ENCODE measurements around the gene DNAJC5. TPM values are rescaled to one million over a fixed set of nuclear protein-coding genes. Genes with fewer than 3 reads are reported as not detected.

DNAJC5 gene
- total and polyA plus RNA-seq, 2 experiments from 2014 or later, result 7.1 to 33.5 TPM

GRCh38 chr20:63924241-63924640, 29.3 kb downstream of the DNAJC5 start:
- H3K27me3 ChIP-seq (ENCODE audit: insufficient read depth), result no peaks in the 10 kb centered on the region
- peaks cover 23% of the 10 kb centered on the region for H3K79me2 ChIP-seq (replicated peaks; ENCODE audit: insufficient read depth)
- H3K4me1 Mint-ChIP-seq, result no peaks in the 10 kb centered on the region
- H3K27ac Mint-ChIP-seq, result no peak overlapping the region
- no peak overlapping the region for H3K4me3 ChIP-seq
- H3K36me3 Mint-ChIP-seq (ENCODE audit: low read depth), result peaks cover 13% of the 10 kb centered on the region
- no peaks in the 10 kb centered on the region for H3K4me1 ChIP-seq (ENCODE audit: insufficient read depth)
- peaks cover 2% of the 10 kb centered on the region for H3K27me3 Mint-ChIP-seq (ENCODE audit: insufficient read depth, low read depth, poor library complexity)
- no peak for DNase-seq (ENCODE audit: low spot score)
- no peak for TF ChIP-seq REST (IDR thresholded peaks at IDR 0.05; ENCODE audit: unreplicated experiment)
- no peak for TF ChIP-seq ETS1 (IDR thresholded peaks at IDR 0.05)
- no peak for TF ChIP-seq ZNF114 (CRISPR knock-in tag; IDR thresholded peaks at IDR 0.05)
- TF ChIP-seq ZNF331 (CRISPR knock-in tag; IDR thresholded peaks at IDR 0.05; ENCODE audit: low read depth), result no peak
- TF ChIP-seq EZH2 (IDR thresholded peaks at IDR 0.05; ENCODE audit: low read depth, unreplicated experiment), result no peak
- no peak for TF ChIP-seq POLR2AphosphoS5 (IDR thresholded peaks at IDR 0.05; ENCODE audit: low read depth)
- TF ChIP-seq ZNF462 (CRISPR knock-in tag; IDR thresholded peaks at IDR 0.05), result no peak
- TF ChIP-seq STAT1 (IDR thresholded peaks at IDR 0.05; ENCODE audit: unreplicated experiment), result no peak
- no peak for TF ChIP-seq EZH2phosphoT487 (IDR thresholded peaks at IDR 0.05; ENCODE audit: unreplicated experiment)
- no peak for TF ChIP-seq NANOG (IDR thresholded peaks at IDR 0.05; ENCODE audit: borderline replicate concordance)
- no peak for TF ChIP-seq CREB1 (CRISPR knock-in tag; IDR thresholded peaks at IDR 0.05; ENCODE audit: low read depth)
- TF ChIP-seq JUNB (IDR thresholded peaks at IDR 0.05; ENCODE audit: unreplicated experiment), result no peak
- TF ChIP-seq CTCF (conservative IDR thresholded peaks at IDR 0.05; ENCODE audit: low read depth in 2 of 2), result no peak
- no peaks in the 10 kb centered on the region for H3K9me2 ChIP-seq (ENCODE audit: insufficient read depth)
- ATAC-seq, result no peak
- H3K27ac ChIP-seq (ENCODE audit: low read depth), result 0 out of 2 replicates have a peak overlapping the region, but pooled peaks have one; percentile 4
- H3F3A ChIP-seq (replicated peaks; ENCODE audit: low read depth), result no peaks in the 10 kb centered on the region; the same call in 1 of the 2 replicates
- H3K36me3 ChIP-seq (ENCODE audit: insufficient read depth), result peaks cover 4% of the 10 kb centered on the region; the same call in 1 of the 2 replicates
- no peaks in the 10 kb centered on the region; the same call in none of the 2 replicates for H4K20me1 ChIP-seq (replicated peaks; ENCODE audit: insufficient read depth)
- no peak overlapping the region for H3K4me3 Mint-ChIP-seq
- H3K4me2 ChIP-seq, result no peak overlapping the region
- no peaks in the 10 kb centered on the region for H3K9me3 Mint-ChIP-seq
- H2AFZ ChIP-seq, result no peak overlapping the region
